Activated naive CD8-positive, alpha-beta T cell (primary cell): ENCODE measurements around the gene ADCYAP1R1.

Experiments
- H3K27ac Mint-ChIP-seq: one replicate; pipeline ENCODE4 v1.8.0; 2021; ENCODE audit warnings: mixed read lengths
- H3K27me3 Mint-ChIP-seq: one replicate; pipeline ENCODE4 v1.8.0; 2021; ENCODE audit warnings: mixed read lengths
- H3K36me3 Mint-ChIP-seq: one replicate; pipeline ENCODE4 v1.8.0; 2021; ENCODE audit warnings: mixed read lengths
- H3K4me1 Mint-ChIP-seq: one replicate; pipeline ENCODE4 v1.8.0; 2021; ENCODE audit warnings: low read depth, mixed read lengths
- H3K4me3 Mint-ChIP-seq: one replicate; pipeline ENCODE4 v1.8.0; 2021; ENCODE audit warnings: mild to moderate bottlenecking, mixed read lengths
- H3K9me3 Mint-ChIP-seq: one replicate; pipeline ENCODE4 v1.8.0; 2021; ENCODE audit warnings: low read depth, mixed read lengths

The ADCYAP1R1 gene

DNA sequence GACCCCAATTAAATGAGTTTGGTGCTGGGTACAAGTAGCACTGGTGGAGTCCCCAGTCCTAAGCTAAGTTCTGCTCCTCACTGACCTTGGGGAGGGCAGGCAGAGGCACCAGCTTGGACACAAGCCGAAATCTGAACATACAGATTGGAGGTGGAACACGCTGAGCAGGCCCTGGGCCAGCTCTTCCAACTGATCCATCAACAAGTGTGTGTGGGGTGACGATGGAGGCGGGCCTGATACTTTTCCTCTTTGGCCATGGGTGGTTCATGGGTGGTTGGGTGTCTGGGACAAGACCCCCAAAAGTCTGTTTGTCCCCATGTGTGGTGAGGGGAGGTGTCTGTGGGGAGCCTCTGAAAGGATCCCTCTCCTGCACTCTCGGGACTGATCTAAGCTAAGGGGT, 1.9 kb downstream of the ADCYAP1R1 start:
- Mint-ChIP-seq H3K27ac (no peak overlapping the region), H3K4me3 (no peak overlapping the region), H3K9me3 (no peaks in the 10 kb centered on the region), H3K4me1 (peaks cover 3% of the 10 kb centered on the region), H3K27me3 (peaks cover 18% of the 10 kb centered on the region), H3K36me3 (no peaks in the 10 kb centered on the region)

- H3K4me1 Mint-ChIP-seq: peaks cover 3% of the 10 kb centered on the region
- H3K9me3 Mint-ChIP-seq: no peaks in the 10 kb centered on the region
- H3K27ac Mint-ChIP-seq: no peak overlapping the region
- H3K4me3 Mint-ChIP-seq: no peak overlapping the region
- H3K36me3 Mint-ChIP-seq: no peaks in the 10 kb centered on the region
- peaks cover 18% of the 10 kb centered on the region for H3K27me3 Mint-ChIP-seq
Observed at GRCh38 chr7:31054608-31055278, 2.6 kb downstream of the ADCYAP1R1 start.

DNA sequence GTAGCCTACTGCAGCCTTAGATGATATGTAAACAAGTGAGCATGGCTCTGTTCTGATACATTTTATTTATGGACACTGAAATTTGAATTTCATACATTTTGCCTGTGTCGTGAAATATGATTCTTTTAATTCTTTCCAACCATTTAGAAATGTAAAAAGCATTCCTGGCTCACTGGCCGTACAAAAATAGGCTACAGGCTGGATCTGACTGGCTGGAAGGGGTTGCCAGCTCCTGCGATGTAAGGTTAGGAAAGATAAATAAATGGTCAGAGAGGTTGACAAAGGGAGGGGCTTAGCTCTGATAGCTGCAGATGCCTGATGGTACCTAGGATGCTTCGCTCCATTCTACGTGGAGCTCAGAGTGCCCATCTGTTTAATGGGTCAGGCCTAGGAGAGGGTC, 3.4 kb downstream of the ADCYAP1R1 start:
- H3K4me3 Mint-ChIP-seq: no peak overlapping the region
- H3K27me3 Mint-ChIP-seq: peaks cover 17% of the 10 kb centered on the region
- H3K4me1 Mint-ChIP-seq: peaks cover 3% of the 10 kb centered on the region
- H3K36me3 Mint-ChIP-seq: no peaks in the 10 kb centered on the region
- no peaks in the 10 kb centered on the region for H3K9me3 Mint-ChIP-seq
- no peak overlapping the region for H3K27ac Mint-ChIP-seq

DNA sequence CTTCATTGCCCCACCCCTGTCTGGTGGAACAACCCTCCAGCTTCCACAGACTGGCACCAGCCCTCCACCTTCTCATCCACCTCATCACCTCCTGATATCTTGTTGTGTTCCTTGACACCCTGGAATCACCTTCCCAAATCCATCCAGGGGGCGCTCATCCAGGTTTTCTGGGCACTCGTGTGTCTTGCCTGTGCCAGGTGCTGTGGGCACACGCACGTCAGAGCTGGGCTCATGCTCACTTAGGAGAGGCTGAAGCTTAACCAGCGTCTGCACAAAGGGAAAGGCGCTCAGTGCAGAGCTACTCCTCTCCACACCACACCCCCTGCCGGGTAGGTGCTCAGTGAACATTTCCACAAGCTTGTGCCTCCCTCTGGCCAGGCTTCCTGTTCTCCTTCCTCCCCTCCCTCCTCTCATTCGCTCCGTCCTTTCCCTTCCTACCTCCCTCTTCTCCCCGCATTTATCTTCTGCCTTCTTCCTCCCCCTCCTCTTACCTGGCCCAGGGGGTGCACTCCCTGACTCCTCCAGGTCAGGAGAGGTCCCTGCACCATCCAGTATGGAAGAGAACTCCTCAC, 4.8 kb downstream of the ADCYAP1R1 start:
- no peaks in the 10 kb centered on the region for H3K36me3 Mint-ChIP-seq
- H3K27ac Mint-ChIP-seq: no peak overlapping the region
- no peak overlapping the region for H3K4me3 Mint-ChIP-seq
- peaks cover 8% of the 10 kb centered on the region for H3K27me3 Mint-ChIP-seq
- peaks cover under 1% of the 10 kb centered on the region for H3K4me1 Mint-ChIP-seq
- H3K9me3 Mint-ChIP-seq: no peaks in the 10 kb centered on the region

GRCh38 chr7:31058122-31058521, 6.0 kb downstream of the ADCYAP1R1 start:
- H3K27ac Mint-ChIP-seq: no peak overlapping the region
- no peak overlapping the region for H3K4me3 Mint-ChIP-seq
- no peaks in the 10 kb centered on the region for H3K9me3 Mint-ChIP-seq
- H3K27me3 Mint-ChIP-seq: peaks cover 8% of the 10 kb centered on the region
- H3K4me1 Mint-ChIP-seq: no peaks in the 10 kb centered on the region
- H3K36me3 Mint-ChIP-seq: no peaks in the 10 kb centered on the region

GRCh38 chr7:31058688-31059087, 6.6 kb downstream of the ADCYAP1R1 start:
- Mint-ChIP-seq H3K9me3 (no peaks in the 10 kb centered on the region), H3K27ac (no peak overlapping the region), H3K36me3 (no peaks in the 10 kb centered on the region), H3K4me3 (no peak overlapping the region), H3K4me1 (no peaks in the 10 kb centered on the region), H3K27me3 (peaks cover 8% of the 10 kb centered on the region)

GRCh38 chr7:31059551-31059950, 7.4 kb downstream of the ADCYAP1R1 start:
- H3K36me3 Mint-ChIP-seq: no peaks in the 10 kb centered on the region
- H3K27me3 Mint-ChIP-seq: peaks cover 4% of the 10 kb centered on the region
- H3K27ac Mint-ChIP-seq: no peak overlapping the region
- no peaks in the 10 kb centered on the region for H3K9me3 Mint-ChIP-seq
- no peak overlapping the region for H3K4me3 Mint-ChIP-seq
- H3K4me1 Mint-ChIP-seq: no peaks in the 10 kb centered on the region

GRCh38 chr7:31061185-31061584, 9.1 kb downstream of the ADCYAP1R1 start:
- Mint-ChIP-seq H3K27me3 (peaks cover 2% of the 10 kb centered on the region), H3K36me3 (no peaks in the 10 kb centered on the region), H3K4me1 (no peaks in the 10 kb centered on the region), H3K4me3 (no peak overlapping the region), H3K27ac (no peak overlapping the region), H3K9me3 (no peaks in the 10 kb centered on the region)

- Mint-ChIP-seq H3K27me3 (no peaks in the 10 kb centered on the region), H3K4me3 (no peak overlapping the region)
Observed at GRCh38 chr7:31062746-31063435, 10.8 kb downstream of the ADCYAP1R1 start.

GRCh38 chr7:31065021-31065593, 13.0 kb downstream of the ADCYAP1R1 start:
- Mint-ChIP-seq H3K4me3 (no peak overlapping the region), H3K36me3 (no peaks in the 10 kb centered on the region), H3K27me3 (no peaks in the 10 kb centered on the region), H3K27ac (no peak overlapping the region), H3K9me3 (no peaks in the 10 kb centered on the region), H3K4me1 (no peaks in the 10 kb centered on the region)

More at GRCh38 chr7:31062746-31063435, 10.8 kb downstream of the ADCYAP1R1 start:
- no peak overlapping the region for H3K27ac Mint-ChIP-seq
- H3K36me3 Mint-ChIP-seq: no peaks in the 10 kb centered on the region
- H3K4me1 Mint-ChIP-seq: no peaks in the 10 kb centered on the region
- H3K9me3 Mint-ChIP-seq: no peaks in the 10 kb centered on the region

- Mint-ChIP-seq H3K27ac (no peak overlapping the region), H3K4me1 (no peaks in the 10 kb centered on the region), H3K9me3 (no peaks in the 10 kb centered on the region), H3K4me3 (no peak overlapping the region), H3K36me3 (no peaks in the 10 kb centered on the region), H3K27me3 (no peaks in the 10 kb centered on the region)
Observed at GRCh38 chr7:31065840-31066239, 13.7 kb downstream of the ADCYAP1R1 start.

DNA sequence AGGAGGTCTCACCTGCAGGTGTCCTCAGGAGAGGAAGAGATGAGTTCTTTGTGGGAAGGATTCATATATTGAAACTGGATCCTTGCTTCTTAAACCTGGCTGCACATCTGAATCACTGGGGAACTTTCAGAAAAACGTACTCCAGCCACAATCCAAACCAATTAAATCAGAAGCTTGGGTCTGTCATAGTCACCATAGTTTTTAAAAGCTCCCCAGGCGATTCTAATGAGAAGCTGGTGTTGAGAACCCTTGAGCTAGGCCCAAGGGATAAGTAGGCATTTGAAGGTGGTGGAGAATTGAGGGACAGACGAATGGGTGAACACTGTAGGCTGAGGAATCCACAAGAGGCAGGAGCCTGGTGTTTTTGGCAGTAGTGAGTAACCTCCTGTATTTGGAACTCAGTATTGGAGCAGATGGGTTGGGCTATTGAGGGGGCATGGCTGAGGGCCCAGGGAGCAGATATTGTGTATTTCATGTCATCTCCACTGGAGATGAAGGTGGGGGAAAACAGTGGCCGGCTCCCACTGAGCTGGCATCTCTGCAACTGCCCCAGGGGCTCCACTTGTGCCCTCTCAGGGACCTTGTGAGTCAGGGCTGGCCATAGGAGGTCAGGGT, 14.5 kb downstream of the ADCYAP1R1 start:
- no peaks in the 10 kb centered on the region for H3K9me3 Mint-ChIP-seq
- no peaks in the 10 kb centered on the region for H3K36me3 Mint-ChIP-seq
- H3K4me1 Mint-ChIP-seq: no peaks in the 10 kb centered on the region
- H3K4me3 Mint-ChIP-seq: no peak overlapping the region
- H3K27ac Mint-ChIP-seq: no peak overlapping the region
- no peaks in the 10 kb centered on the region for H3K27me3 Mint-ChIP-seq

- H3K4me1 Mint-ChIP-seq: no peaks in the 10 kb centered on the region
- H3K27me3 Mint-ChIP-seq: no peaks in the 10 kb centered on the region
- H3K4me3 Mint-ChIP-seq: no peak overlapping the region
- no peak overlapping the region for H3K27ac Mint-ChIP-seq
- H3K9me3 Mint-ChIP-seq: no peaks in the 10 kb centered on the region
- no peaks in the 10 kb centered on the region for H3K36me3 Mint-ChIP-seq
Observed at GRCh38 chr7:31067491-31067890, 15.4 kb downstream of the ADCYAP1R1 start.

GRCh38 chr7:31068006-31068675, 16.0 kb downstream of the ADCYAP1R1 start:
- Mint-ChIP-seq H3K27ac (no peak overlapping the region), H3K36me3 (no peaks in the 10 kb centered on the region), H3K4me1 (no peaks in the 10 kb centered on the region), H3K27me3 (no peaks in the 10 kb centered on the region), H3K9me3 (no peaks in the 10 kb centered on the region), H3K4me3 (no peak overlapping the region)
